Keratinocyte (primary cell): ENCODE results near the gene CD226. TPM values are rescaled to one million over a fixed set of nuclear protein-coding genes. Genes with fewer than 3 reads are reported as not detected.

Experiments
- DNase-seq: peaks from one replicate; pipeline ENCODE4 v3.0.0-alpha.2; 2011; ENCODE audit warnings: low read depth, missing footprints, low spot score
- FAIRE-seq: peaks from 2 replicates; lab custom pipeline; 2011; peaks lifted over from hg19 to GRCh38; lab: Jason Lieb, UNC
- H2AFZ ChIP-seq: 2 replicates; pipeline ENCODE4 v1.6.0; 2012; ENCODE audit warnings: low read length, control low read depth, inconsistent platforms; ENCODE audit not compliant: control insufficient read depth
- H3K27ac ChIP-seq: 2 replicates; pipeline ENCODE4 v1.5.1; 2011; ENCODE audit warnings: low read length; ENCODE audit not compliant: control insufficient read depth, insufficient read depth
- H3K27me3 ChIP-seq: 3 replicates; pipeline ENCODE4 v1.6.0; 2011; ENCODE audit warnings: low read length; ENCODE audit not compliant: control insufficient read depth, insufficient read depth; ENCODE audit errors: extremely low read depth
- H3K36me3 ChIP-seq, 2 experiments: 2 replicates in 1 of 2; 3 replicates in 1 of 2; pipeline ENCODE4 v1.5.1; 2011; ENCODE audit warnings: low read length in 2 of 2, mild to moderate bottlenecking in 1 of 2; ENCODE audit not compliant: control insufficient read depth in 2 of 2, insufficient read depth in 2 of 2; ENCODE audit errors: extremely low read depth in 1 of 2
- H3K4me1 ChIP-seq: 3 replicates; pipeline ENCODE4 v1.5.1; 2011; ENCODE audit warnings: low read length; ENCODE audit not compliant: control insufficient read depth, insufficient read depth; ENCODE audit errors: extremely low read depth
- H3K4me2 ChIP-seq: 3 replicates; pipeline ENCODE4 v1.6.0; 2011; ENCODE audit warnings: low read depth, low read length; ENCODE audit not compliant: control insufficient read depth, insufficient read depth; ENCODE audit errors: extremely low read depth
- H3K4me3 ChIP-seq, 3 experiments: fragments of 200-600 bp in 1 of 3; sonication (generic) in 1 of 3; 2 replicates in 2 of 3; 3 replicates in 1 of 3; pipeline ENCODE4 v1.5.1; 2011 to 2016; ENCODE audit warnings: low read length in 3 of 3, mild to moderate bottlenecking in 3 of 3, control low read depth in 2 of 3, inconsistent platforms in 1 of 3, low read depth in 1 of 3, mixed read lengths in 1 of 3, mixed run types in 1 of 3, moderate library complexity in 1 of 3; ENCODE audit not compliant: control insufficient read depth in 2 of 3, insufficient read depth in 2 of 3; ENCODE audit errors: extremely low read depth in 1 of 3
- H3K79me2 ChIP-seq: 2 replicates; pipeline ENCODE4 v1.6.0; 2012; ENCODE audit warnings: low read length; ENCODE audit not compliant: control insufficient read depth, insufficient read depth
- H3K9ac ChIP-seq: 3 replicates; pipeline ENCODE4 v1.6.0; 2011; ENCODE audit warnings: low read length; ENCODE audit not compliant: control insufficient read depth, insufficient read depth; ENCODE audit errors: extremely low read depth
- H3K9me1 ChIP-seq: 3 replicates; pipeline ENCODE4 v1.6.0; 2011; ENCODE audit warnings: low read length; ENCODE audit not compliant: control insufficient read depth, insufficient read depth; ENCODE audit errors: extremely low read depth
- H3K9me3 ChIP-seq: 2 replicates; pipeline ENCODE4 v1.5.1; 2012; ENCODE audit warnings: low read depth, low read length; ENCODE audit not compliant: control insufficient read depth
- H4K20me1 ChIP-seq: 3 replicates; pipeline ENCODE4 v1.6.0; 2011; ENCODE audit warnings: low read length; ENCODE audit not compliant: control insufficient read depth, insufficient read depth; ENCODE audit errors: extremely low read depth
- CTCF ChIP-seq, 3 experiments: IDR thresholded peaks in 1 of 3; conservative IDR thresholded peaks in 1 of 3; optimal IDR thresholded peaks in 1 of 3; 2 replicates in 2 of 3; 3 replicates in 1 of 3; pipeline versions ENCODE3 to v1.5.1; 2011; ENCODE audit warnings: low read length in 3 of 3, mild to moderate bottlenecking in 3 of 3, moderate library complexity in 2 of 3, control low read depth in 1 of 3, inconsistent platforms in 1 of 3; ENCODE audit not compliant: insufficient read depth in 2 of 3; ENCODE audit errors: extremely low read depth in 1 of 3
- EZH2 ChIP-seq: IDR thresholded peaks from one replicate; pipeline ENCODE4 v1.6.1; 2012; ENCODE audit warnings: inconsistent platforms, mild to moderate bottlenecking, low read length, moderate library complexity
- dilution Hi-C: fragments of 300-500 bp; cut with MboI; formaldehyde crosslinking; loops from one replicate; pipeline ENCODE4 v1.7.0; 2020; ENCODE audit warnings: low sequenced_read_pairs; ENCODE audit not compliant: extremely low pct_ligation_motif_present
- polyA plus RNA-seq, 5 experiments: library from polyadenylated mRNA; depleted of rRNA in 3 of 5; stranded (reverse) in 3 of 5; stranded (forward) in 1 of 5; unstranded in 1 of 5; fragments of >200 nt; gene quantifications; 1 replicate in 1 of 5; 2 replicates in 3 of 5; 3 replicates in 1 of 5; pipeline versions ENCODE4 v1.2.1 to v1.2.3, GENCODE V29; 2011 to 2012; ENCODE audit warnings: missing spikeins in 2 of 5, low read depth in 1 of 5, low replicate concordance in 1 of 5

The CD226 gene
- polyA plus RNA-seq, 1 donor (not counting 4 experiments of a cell fraction or from before 2014, with no cell fraction given), result 1.3 TPM

- H4K20me1 ChIP-seq, result no peaks in the 10 kb centered on the region
- no peaks in the 10 kb centered on the region for H3K79me2 ChIP-seq
- H3K9me1 ChIP-seq, result no peaks in the 10 kb centered on the region
- no peak for DNase-seq
- no peak overlapping the region for H3K4me2 ChIP-seq
- dilution Hi-C loops, result no loop called here
- H3K4me3 ChIP-seq, result no peak overlapping the region
- no peak overlapping the region for H3K9ac ChIP-seq
- no peak overlapping the region for H3K27ac ChIP-seq
- H3K27me3 ChIP-seq, result no peaks in the 10 kb centered on the region
- peaks cover 0 to 5% of the 10 kb centered on the region in 2 experiments for H3K36me3 ChIP-seq
- H3K4me1 ChIP-seq, result no peaks in the 10 kb centered on the region
- FAIRE-seq, result no peak
- no peaks in the 10 kb centered on the region for H3K9me3 ChIP-seq
- TF ChIP-seq EZH2 (no peak), CTCF (optimal IDR thresholded peaks at IDR 0.05 in 1 of 3, IDR thresholded peaks at IDR 0.05 in 1 of 3, conservative IDR thresholded peaks at IDR 0.05 in 1 of 3; ENCODE audit: extremely low read depth in 1 of 3, insufficient read depth in 2 of 3, low read length in 3 of 3) (no peak)
- no peak overlapping the region for H2AFZ ChIP-seq
Observed at GRCh38 chr18:69974365-69974764, 26.7 kb upstream of the CD226 start.

GRCh38 chr18:69969491-69969890 is 21.8 kb upstream of the CD226 start:
- Histone ChIP-seq H4K20me1 (no peaks in the 10 kb centered on the region), H2AFZ (no peak overlapping the region)

More at GRCh38 chr18:69969491-69969890, 21.8 kb upstream of the CD226 start:
- dilution Hi-C loops, result no loop called here
- no peaks in the 10 kb centered on the region for H3K36me3 ChIP-seq
- DNase-seq (no peak), FAIRE-seq (no peak)
- TF ChIP-seq CTCF (optimal IDR thresholded peaks at IDR 0.05 in 1 of 3, IDR thresholded peaks at IDR 0.05 in 1 of 3, conservative IDR thresholded peaks at IDR 0.05 in 1 of 3; ENCODE audit: extremely low read depth in 1 of 3, insufficient read depth in 2 of 3, low read length in 3 of 3) (no peak), EZH2 (no peak)
- H3K9me3 ChIP-seq, result no peaks in the 10 kb centered on the region
- H3K79me2 ChIP-seq, result no peaks in the 10 kb centered on the region
- no peaks in the 10 kb centered on the region for H3K4me1 ChIP-seq
- no peaks in the 10 kb centered on the region for H3K9me1 ChIP-seq
- H3K27ac ChIP-seq, result no peak overlapping the region
- no peak overlapping the region for H3K9ac ChIP-seq
- H3K4me2 ChIP-seq, result no peak overlapping the region
- no peak overlapping the region for H3K4me3 ChIP-seq
- H3K27me3 ChIP-seq, result no peaks in the 10 kb centered on the region
